ENCODE results near the gene ONECUT3. TPM values are rescaled to one million over a fixed set of nuclear protein-coding genes. Genes with fewer than 3 reads are reported as not detected.
A peak's percentile ranks its signal among the peaks of the same experiment; 100 is the strongest.

ONECUT3 gene
- total RNA-seq, 5 donors from 2014 or later (not counting 1 experiment from before 2014, with no cell fraction given) = 0.03 TPM; not detected in 3

DNA sequence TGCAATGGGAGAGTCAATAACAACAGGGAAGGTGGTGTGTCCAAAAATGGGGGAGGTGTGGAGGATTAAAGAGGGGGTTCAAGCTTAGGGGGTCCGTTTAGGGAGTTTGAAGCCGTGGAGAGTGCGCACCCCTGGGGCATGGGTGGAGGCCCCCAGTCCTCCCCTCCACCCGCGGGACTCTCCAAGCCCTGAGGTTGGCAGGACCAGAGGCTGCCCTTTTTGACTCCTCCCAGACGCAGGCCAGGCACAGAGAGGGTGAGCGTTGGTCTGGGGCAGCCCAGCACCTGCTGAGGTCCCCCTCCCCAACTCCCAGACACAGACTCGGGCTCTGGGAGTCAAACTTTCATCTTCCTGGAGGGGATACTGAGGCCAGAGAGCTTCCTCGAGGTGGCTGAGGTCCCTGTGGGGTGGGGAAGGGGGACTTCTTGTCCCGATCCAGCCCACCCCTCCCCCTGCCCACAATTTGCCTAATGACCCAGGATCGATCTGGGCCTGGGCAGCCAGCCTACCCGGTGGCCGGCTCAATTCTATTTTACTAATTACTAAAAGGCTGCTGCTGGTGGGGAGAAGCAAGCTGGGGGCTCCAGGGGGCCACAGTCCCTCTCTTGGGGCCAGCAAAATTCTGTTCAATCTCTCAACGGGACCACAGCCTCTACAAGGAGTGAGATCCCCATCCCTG lies 2.8 kb upstream of the ONECUT3 start:
- Mint-ChIP-seq H3K36me3 (no peaks in the 10 kb centered on the region), H3K27me3 (peaks cover 21 to 54% of the 10 kb centered on the region in 2 donors), H3K4me1 (peaks cover 7 to 25% (median 15%) of the 10 kb centered on the region in 3 donors), H3K27ac (no peak overlapping the region), H3K9me3 (no peaks in the 10 kb centered on the region), H3K4me3 (peak overlapping the region in 2 of 3 donors; percentile 31 to 35)
- H3K9me3 ChIP-seq = no peaks in the 10 kb centered on the region
- DNase-seq (no peak), ATAC-seq (replicated peaks in 1 of 4) (no peak)
- H3K4me3 ChIP-seq (ENCODE audit: control insufficient read depth in 1 of 2, extremely low read depth in 1 of 2, low read length in 1 of 2) = peak overlapping the region in 1 of 2 donors; percentile 23
- H3K4me1 ChIP-seq (ENCODE audit: control insufficient read depth in 1 of 2, extremely low read depth in 1 of 2, insufficient read depth in 2 of 2, low read length in 2 of 2) = peaks cover 6 to 40% of the 10 kb centered on the region in 2 experiments
- ChIA-PET POLR2A (no interaction called here), CTCF (interaction anchor here in 1 of 2 donors (0.6 kb wide), 1 partner anchor 1092 kb away, joined by 3 read pairs; no protein-coding TSS in a partner anchor)
- no peaks in the 10 kb centered on the region for H3K36me3 ChIP-seq (ENCODE audit: control insufficient read depth in 2 of 2, extremely low read depth in 1 of 2, insufficient read depth in 1 of 2, low read length in 1 of 2)
- WGBS (ENCODE audit: insufficient coverage) = 7% methylated on average over 5 of the region's 14 CpGs
- peaks cover 10 to 83% of the 10 kb centered on the region in 2 experiments for H3K27me3 ChIP-seq (replicated peaks in 1 of 2; ENCODE audit: control insufficient read depth in 2 of 2, extremely low read depth in 1 of 2, insufficient read depth in 2 of 2, low read length in 1 of 2)
- H3K27ac ChIP-seq (ENCODE audit: low read length) = no peak overlapping the region

DNA sequence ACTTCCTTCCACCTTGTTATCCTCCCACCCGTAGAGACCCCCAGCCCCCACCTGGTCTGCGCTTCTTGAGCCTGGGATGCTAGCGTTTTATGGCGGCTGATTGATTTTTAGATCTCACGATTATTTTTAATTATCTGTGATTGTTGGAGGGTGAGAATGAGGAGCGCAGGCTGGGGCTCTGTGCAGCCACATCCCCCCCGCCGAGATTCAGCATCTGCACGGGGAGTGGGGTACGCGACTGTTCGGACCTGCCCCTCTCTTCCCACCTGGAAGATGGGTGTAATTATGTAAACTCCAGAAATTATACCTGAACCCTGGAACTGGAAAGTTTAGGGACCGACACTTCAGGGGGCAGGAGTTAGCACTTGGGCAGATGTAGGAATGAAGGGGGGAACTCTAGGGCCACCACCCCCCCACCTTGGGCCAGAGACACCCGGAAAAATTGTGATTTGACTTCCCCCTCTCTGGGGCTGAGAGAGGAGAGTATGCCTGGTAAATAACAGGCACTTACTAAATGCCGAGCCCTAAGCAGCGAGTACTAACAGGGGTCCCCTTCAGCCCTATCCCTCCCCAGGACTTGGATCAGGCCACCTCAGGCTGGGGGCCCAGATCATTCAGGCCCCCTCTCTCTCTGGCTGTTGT lies 1.8 kb upstream of the ONECUT3 start:
- ATAC-seq (replicated peaks in 1 of 4) (no peak), DNase-seq (no peak)
- Mint-ChIP-seq H3K4me3 (peak overlapping the region in 2 of 3 donors; percentile 2 to 35), H3K4me1 (peaks cover 11 to 30% (median 19%) of the 10 kb centered on the region in 3 donors), H3K36me3 (no peaks in the 10 kb centered on the region), H3K9me3 (no peaks in the 10 kb centered on the region), H3K27me3 (peaks cover 22 to 61% of the 10 kb centered on the region in 2 donors), H3K27ac (peak overlapping the region in 1 of 2 donors; percentile 43)
- 40% methylated on average over 1 of the region's 16 CpGs for WGBS (ENCODE audit: insufficient coverage)
- Histone ChIP-seq H3K4me3 (ENCODE audit: control insufficient read depth in 1 of 2, extremely low read depth in 1 of 2, low read length in 1 of 2) (no peak overlapping the region), H3K9me3 (no peaks in the 10 kb centered on the region), H3K27me3 (replicated peaks in 1 of 2; ENCODE audit: control insufficient read depth in 2 of 2, extremely low read depth in 1 of 2, insufficient read depth in 2 of 2, low read length in 1 of 2) (peaks cover 10 to 87% of the 10 kb centered on the region in 2 experiments), H3K36me3 (ENCODE audit: control insufficient read depth in 2 of 2, extremely low read depth in 1 of 2, insufficient read depth in 1 of 2, low read length in 1 of 2) (no peaks in the 10 kb centered on the region), H3K27ac (ENCODE audit: low read length) (no peak overlapping the region), H3K4me1 (ENCODE audit: control insufficient read depth in 1 of 2, extremely low read depth in 1 of 2, insufficient read depth in 2 of 2, low read length in 2 of 2) (peaks cover 6 to 45% of the 10 kb centered on the region in 2 experiments)
- POLR2A ChIA-PET = interaction anchor here in 1 of 2 donors (0.6 kb wide), 1 partner anchor 1355 kb away, joined by 3 read pairs; no protein-coding TSS in a partner anchor
- CTCF ChIA-PET = no interaction called here

DNA sequence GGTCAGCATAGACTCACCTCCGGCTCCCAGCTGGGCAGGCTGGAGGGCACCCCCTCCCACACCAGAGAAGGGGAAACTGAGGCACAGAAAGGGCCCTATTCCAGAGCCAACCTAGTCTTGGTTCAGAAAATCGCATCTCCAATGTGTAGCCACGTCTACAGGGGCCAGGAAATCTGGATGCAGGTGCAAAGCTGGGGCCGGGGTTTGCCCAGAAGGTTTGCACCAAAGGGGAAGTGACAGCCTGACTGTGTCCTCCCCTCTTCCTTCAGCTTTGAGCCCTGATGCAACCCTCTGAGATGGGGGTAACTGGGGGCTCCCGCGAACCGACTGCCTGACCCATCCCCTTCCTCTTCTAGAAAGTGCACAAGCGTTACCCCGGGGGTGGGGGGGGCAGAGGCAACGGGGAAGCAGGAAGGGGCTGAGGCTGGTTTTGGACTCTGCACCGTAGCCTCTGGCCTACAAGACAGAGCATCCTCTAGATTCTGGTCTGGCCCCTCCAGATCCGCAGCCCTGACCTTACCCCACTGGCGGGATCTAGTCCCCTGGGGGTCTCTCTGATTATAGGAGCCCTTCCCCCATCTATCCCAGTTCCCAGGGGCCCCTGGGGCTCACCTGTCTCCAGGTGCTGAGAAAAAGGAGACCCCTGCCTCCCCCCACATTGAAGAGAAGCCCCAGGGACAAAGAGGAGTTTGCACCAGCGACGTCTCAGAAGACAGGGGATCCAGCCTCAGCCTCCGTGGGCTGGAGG lies 1.1 kb upstream of the ONECUT3 start:
- Mint-ChIP-seq H3K4me3 (peak overlapping the region in 1 of 3 donors; percentile 46), H3K27me3 (peaks cover 28 to 61% of the 10 kb centered on the region in 2 donors), H3K36me3 (no peaks in the 10 kb centered on the region), H3K9me3 (no peaks in the 10 kb centered on the region), H3K4me1 (peaks cover 11 to 29% (median 19%) of the 10 kb centered on the region in 3 donors), H3K27ac (no peak overlapping the region)
- Histone ChIP-seq H3K9me3 (no peaks in the 10 kb centered on the region), H3K4me3 (ENCODE audit: control insufficient read depth in 1 of 2, extremely low read depth in 1 of 2, low read length in 1 of 2) (no peak overlapping the region), H3K4me1 (ENCODE audit: control insufficient read depth in 1 of 2, extremely low read depth in 1 of 2, insufficient read depth in 2 of 2, low read length in 2 of 2) (peaks cover 6 to 44% of the 10 kb centered on the region in 2 experiments), H3K36me3 (ENCODE audit: control insufficient read depth in 2 of 2, extremely low read depth in 1 of 2, insufficient read depth in 1 of 2, low read length in 1 of 2) (no peaks in the 10 kb centered on the region), H3K27ac (ENCODE audit: low read length) (no peak overlapping the region), H3K27me3 (replicated peaks in 1 of 2; ENCODE audit: control insufficient read depth in 2 of 2, extremely low read depth in 1 of 2, insufficient read depth in 2 of 2, low read length in 1 of 2) (peaks cover 10 to 87% of the 10 kb centered on the region in 2 experiments)
- ChIA-PET CTCF (no interaction called here), POLR2A (no interaction called here)
- 8% methylated on average over 6 of the region's 16 CpGs for WGBS (ENCODE audit: insufficient coverage)
- no peak for DNase-seq
- no peak for ATAC-seq (replicated peaks in 1 of 4)

DNA sequence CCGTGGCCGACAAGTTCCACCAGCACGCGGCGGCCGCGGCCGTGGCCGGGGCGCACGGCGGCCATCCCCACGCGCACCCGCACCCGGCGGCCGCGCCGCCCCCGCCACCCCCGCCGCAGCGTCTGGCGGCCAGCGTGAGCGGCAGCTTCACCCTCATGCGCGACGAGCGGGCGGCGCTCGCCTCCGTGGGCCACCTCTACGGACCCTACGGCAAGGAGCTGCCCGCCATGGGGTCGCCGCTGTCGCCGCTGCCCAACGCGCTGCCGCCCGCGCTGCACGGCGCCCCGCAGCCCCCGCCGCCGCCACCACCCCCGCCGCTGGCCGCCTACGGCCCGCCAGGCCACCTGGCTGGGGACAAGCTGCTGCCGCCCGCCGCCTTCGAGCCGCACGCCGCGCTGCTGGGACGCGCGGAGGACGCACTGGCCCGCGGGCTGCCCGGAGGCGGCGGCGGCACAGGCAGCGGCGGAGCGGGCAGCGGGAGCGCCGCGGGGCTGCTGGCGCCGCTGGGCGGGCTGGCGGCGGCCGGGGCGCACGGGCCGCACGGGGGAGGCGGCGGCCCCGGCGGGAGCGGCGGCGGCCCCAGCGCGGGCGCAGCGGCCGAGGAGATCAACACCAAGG lies 821 bp downstream of the ONECUT3 start:
- Histone ChIP-seq H3K27ac (ENCODE audit: low read length) (no peak overlapping the region), H3K27me3 (replicated peaks in 1 of 2; ENCODE audit: control insufficient read depth in 2 of 2, extremely low read depth in 1 of 2, insufficient read depth in 2 of 2, low read length in 1 of 2) (peaks cover 10 to 87% of the 10 kb centered on the region in 2 experiments), H3K9me3 (no peaks in the 10 kb centered on the region), H3K4me3 (ENCODE audit: control insufficient read depth in 1 of 2, extremely low read depth in 1 of 2, low read length in 1 of 2) (no peak overlapping the region), H3K36me3 (ENCODE audit: control insufficient read depth in 2 of 2, extremely low read depth in 1 of 2, insufficient read depth in 1 of 2, low read length in 1 of 2) (no peaks in the 10 kb centered on the region), H3K4me1 (ENCODE audit: control insufficient read depth in 1 of 2, extremely low read depth in 1 of 2, insufficient read depth in 2 of 2, low read length in 2 of 2) (peaks cover 0 to 29% of the 10 kb centered on the region in 2 experiments)
- no peaks in the 10 kb centered on the region for H3K36me3 Mint-ChIP-seq
- no peak for DNase-seq
- ChIA-PET POLR2A (no interaction called here), CTCF (interaction anchor here in 1 of 2 donors (0.6 kb wide), 1 partner anchor 285 kb away, joined by 4 read pairs; no protein-coding TSS in a partner anchor)
- H3K4me3 Mint-ChIP-seq = peak overlapping the region in 1 of 3 donors; percentile 49
- no peaks in the 10 kb centered on the region for H3K9me3 Mint-ChIP-seq
- H3K27ac Mint-ChIP-seq = no peak overlapping the region
- H3K4me1 Mint-ChIP-seq = peaks cover 11 to 22% (median 13%) of the 10 kb centered on the region in 3 donors
- ATAC-seq (replicated peaks in 1 of 4) = no peak
- WGBS (ENCODE audit: insufficient coverage) = 6% methylated on average over 105 of the region's 105 CpGs
- H3K27me3 Mint-ChIP-seq = peaks cover 25 to 63% of the 10 kb centered on the region in 2 donors

DNA sequence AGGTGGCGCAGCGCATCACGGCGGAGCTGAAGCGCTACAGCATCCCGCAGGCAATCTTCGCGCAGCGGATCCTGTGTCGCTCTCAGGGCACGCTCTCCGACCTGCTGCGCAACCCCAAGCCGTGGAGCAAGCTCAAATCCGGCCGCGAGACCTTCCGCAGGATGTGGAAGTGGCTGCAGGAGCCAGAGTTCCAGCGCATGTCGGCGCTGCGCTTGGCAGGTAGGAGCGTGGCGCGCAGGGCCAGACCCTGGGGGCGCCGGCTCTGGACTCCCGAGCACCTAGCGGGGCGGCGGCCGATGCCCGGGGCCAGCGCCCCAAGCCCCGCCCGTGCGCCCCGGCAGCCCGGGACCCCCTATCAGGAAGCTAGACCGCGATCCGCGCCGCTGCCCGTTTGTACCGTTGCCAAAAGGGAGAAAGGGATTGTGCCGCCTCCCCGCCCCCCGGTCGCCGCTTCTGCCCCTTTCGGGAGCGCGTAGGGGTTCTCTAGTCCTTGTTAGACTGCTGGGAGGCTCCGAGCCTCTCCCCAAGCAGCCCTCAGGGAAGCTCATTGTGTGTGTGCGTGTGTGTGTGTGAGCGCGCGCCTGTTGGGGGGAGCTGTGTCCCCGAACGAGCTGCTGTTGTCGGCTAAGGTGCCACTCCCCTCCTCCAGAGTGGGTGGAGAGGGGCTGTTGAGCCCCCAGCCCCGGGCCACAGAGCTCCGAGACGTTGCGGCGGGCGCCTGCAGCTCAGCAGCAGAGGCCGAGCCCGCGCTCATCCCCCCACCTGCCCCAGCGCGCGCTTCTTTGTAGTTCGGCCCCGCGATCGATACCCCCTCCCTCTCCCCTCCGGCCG lies 1.5 kb downstream of the ONECUT3 start:
- 2% methylated on average over 55 of the region's 80 CpGs for WGBS (ENCODE audit: insufficient coverage)
- Histone ChIP-seq H3K27ac (ENCODE audit: low read length) (no peak overlapping the region), H3K36me3 (ENCODE audit: control insufficient read depth in 2 of 2, extremely low read depth in 1 of 2, insufficient read depth in 1 of 2, low read length in 1 of 2) (no peaks in the 10 kb centered on the region), H3K4me3 (ENCODE audit: control insufficient read depth in 1 of 2, extremely low read depth in 1 of 2, low read length in 1 of 2) (no peak overlapping the region), H3K4me1 (ENCODE audit: control insufficient read depth in 1 of 2, extremely low read depth in 1 of 2, insufficient read depth in 2 of 2, low read length in 2 of 2) (peaks cover 0 to 23% of the 10 kb centered on the region in 2 experiments), H3K9me3 (no peaks in the 10 kb centered on the region), H3K27me3 (replicated peaks in 1 of 2; ENCODE audit: control insufficient read depth in 2 of 2, extremely low read depth in 1 of 2, insufficient read depth in 2 of 2, low read length in 1 of 2) (peaks cover 10 to 87% of the 10 kb centered on the region in 2 experiments)
- peaks cover 27 to 66% of the 10 kb centered on the region in 2 donors for H3K27me3 Mint-ChIP-seq
- POLR2A ChIA-PET = no interaction called here
- H3K36me3 Mint-ChIP-seq = no peaks in the 10 kb centered on the region
- CTCF ChIA-PET = interaction anchor here (0.5 to 0.6 kb wide), 2 partner anchors 13 to 285 kb away, joined by 3 to 4 read pairs; no protein-coding TSS in a partner anchor
- H3K4me1 Mint-ChIP-seq = peaks cover 11 to 22% (median 13%) of the 10 kb centered on the region in 3 donors
- H3K4me3 Mint-ChIP-seq = peak overlapping the region in 1 of 3 donors; percentile 69
- DNase-seq (no peak), ATAC-seq (replicated peaks in 1 of 4) (no peak)
- no peak overlapping the region for H3K27ac Mint-ChIP-seq
- H3K9me3 Mint-ChIP-seq = no peaks in the 10 kb centered on the region
